Measurements from ENCODE around the gene RASA1.

RASA1 gene

DNA sequence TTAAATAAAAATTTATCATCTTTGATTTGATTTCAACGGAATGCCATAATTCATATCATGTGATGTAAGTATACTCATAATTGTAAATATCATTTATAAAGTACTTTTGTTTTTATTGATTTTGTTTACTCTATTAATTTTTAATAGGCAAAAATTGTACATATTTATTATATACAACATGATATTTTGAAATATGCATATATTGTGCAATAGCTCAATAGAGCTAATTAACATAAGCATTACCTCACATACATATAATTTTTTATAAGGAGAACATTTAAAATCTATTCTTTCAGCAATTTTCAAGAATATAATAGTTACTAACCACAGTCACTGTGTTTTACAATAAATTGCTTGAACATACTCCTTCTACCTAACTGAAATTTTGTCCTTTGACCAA, 170.0 kb downstream of the RASA1 start:
- no peak for DNase-seq (ENCODE audit: low spot score)
- TF ChIP-seq CTCF (IDR thresholded peaks at IDR 0.05; ENCODE audit: extremely low read depth, insufficient read depth, missing control alignments) = no peak
- in situ Hi-C loops (cut with MboI; ENCODE audit: low pct_unique_long_range_greater_than_20kb, low sequenced_read_pairs, unreplicated experiment) = no loop called here

GRCh38 chr5:87438231-87438630, 170.5 kb downstream of the RASA1 start:
- in situ Hi-C loops (cut with MboI; ENCODE audit: low pct_unique_long_range_greater_than_20kb, low sequenced_read_pairs, unreplicated experiment) = no loop called here
- no peak for TF ChIP-seq CTCF (IDR thresholded peaks at IDR 0.05; ENCODE audit: extremely low read depth, insufficient read depth, missing control alignments)
- DNase-seq (ENCODE audit: low spot score) = no peak
